HL-60/S4 treated with phorbol 12-myristate 13-acetate at 8.2 ng/mL for 4 days and 3 days (cell line): ENCODE data around the gene GON7.
"Not testable (repeated sequence)": the region's sequence is repeated elsewhere in the genome, so short reads cannot be mapped to it uniquely, and the experiment has no call there.

Experiments used
- in situ Hi-C: fragments of 300-500 bp; cut with MboI; formaldehyde crosslinking; loops from 2 replicates; pipeline ENCODE4 v1.15.0; 2022; ENCODE audit warnings: low sequenced_read_pairs

The GON7 gene

GRCh38 chr14:93159625-93160352, 47.1 kb downstream of the GON7 start:
- in situ Hi-C loops = not testable (repeated sequence)

GRCh38 chr14:93158349-93158748, 48.5 kb downstream of the GON7 start:
- in situ Hi-C loops = not testable (repeated sequence)

GRCh38 chr14:93156693-93157369, 50.0 kb downstream of the GON7 start:
- in situ Hi-C loops = no loop called here

- in situ Hi-C loops = no loop called here
These were observed 51.2 kb downstream of the GON7 start for GRCh38 chr14:93155667-93156066.

DNA sequence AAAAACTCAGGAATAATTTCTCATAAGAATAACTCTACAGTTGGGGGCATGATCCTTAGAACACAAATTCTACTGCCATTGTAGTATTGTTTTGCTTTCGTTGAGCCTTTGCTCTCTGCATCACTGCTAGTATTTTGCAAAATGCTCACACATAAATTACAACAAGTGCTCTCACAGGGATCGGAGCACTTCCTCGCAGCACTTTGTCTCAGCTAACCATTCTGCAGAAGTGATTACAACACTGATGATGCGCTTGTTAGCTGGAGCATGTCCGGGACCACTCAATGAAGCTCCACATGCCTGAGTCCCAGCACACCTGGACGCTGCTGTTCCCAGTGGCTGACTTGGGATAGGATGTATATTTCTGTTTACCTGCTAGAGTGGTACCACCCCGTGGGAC, 53.7 kb downstream of the GON7 start:
- in situ Hi-C loops = no loop called here
